Limb (tissue), 2 donors: ENCODE data around the gene LRRN2.
"Not testable (repeated sequence)": the region's sequence is repeated elsewhere in the genome, so short reads cannot be mapped to it uniquely, and the experiment has no call there.

Source experiments
- DNase-seq, 2 donors: peaks; one replicate each; pipeline ENCODE4 v3.0.0-alpha.2; 2016; ENCODE audit errors: extremely low spot score in 2 of 2

The LRRN2 gene

GRCh38 chr1:204633665-204634064 is 51.9 kb downstream of the LRRN2 start:
- no peak for DNase-seq

DNA sequence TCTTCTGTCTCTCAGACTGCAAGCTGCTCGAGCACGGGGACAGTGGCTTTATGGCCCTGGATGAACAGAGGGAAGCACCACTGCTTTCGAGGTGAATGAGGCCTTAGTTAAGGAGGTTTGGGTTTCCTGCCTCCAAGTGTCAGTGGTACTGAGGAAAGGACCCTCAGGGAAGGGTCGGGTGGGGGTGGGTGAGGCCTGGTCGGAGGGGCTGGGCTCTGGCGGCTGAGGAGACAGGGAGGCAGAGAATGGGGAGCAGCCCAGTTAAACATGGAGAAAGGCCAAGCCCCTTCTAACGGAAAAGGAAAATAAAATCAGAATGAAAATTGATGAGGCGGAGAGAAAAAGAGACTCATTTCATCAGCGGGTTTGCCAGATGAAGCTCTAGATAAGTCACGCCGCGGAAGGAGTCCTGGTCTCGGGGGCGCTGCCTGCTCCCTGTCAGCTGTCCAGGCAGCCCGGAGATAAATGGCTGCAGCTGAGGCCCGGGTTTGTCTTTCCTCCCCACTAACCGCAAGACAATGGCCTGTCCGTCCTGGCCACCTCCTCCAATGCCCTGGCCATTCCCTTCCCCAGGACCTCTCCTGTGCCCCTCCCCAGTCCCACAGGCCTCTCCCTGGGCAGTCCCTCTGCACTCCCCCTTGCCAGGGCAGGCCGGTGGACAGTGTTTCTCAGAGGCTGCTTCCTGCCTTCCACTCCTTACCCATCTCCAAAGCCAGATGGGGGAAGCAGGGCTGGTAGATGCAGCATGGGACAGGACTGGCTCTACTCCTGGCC is 55.2 kb downstream of the LRRN2 start:
- no peak for DNase-seq

- DNase-seq: not testable (repeated sequence)
These were observed 56.1 kb downstream of the LRRN2 start for GRCh38 chr1:204629459-204629858.

DNA sequence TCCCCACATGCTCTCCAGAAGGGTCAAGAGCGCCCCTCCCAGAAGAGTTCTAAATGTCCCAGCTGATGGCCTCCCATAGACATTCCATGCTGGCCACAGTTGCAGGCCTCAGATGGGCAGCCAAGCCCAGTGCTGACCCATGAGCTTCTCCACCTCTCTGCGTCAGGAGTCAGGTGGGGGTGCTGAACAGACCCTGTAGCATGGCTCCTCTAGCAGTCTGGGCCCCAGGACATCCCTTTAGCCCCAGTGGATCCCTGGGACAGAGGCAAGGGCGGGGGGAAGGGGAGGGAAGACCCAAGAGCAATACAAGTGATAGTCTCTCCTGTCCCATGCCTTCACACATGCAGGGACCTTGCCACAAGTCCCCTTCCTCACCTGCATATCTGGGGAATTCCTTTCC is 56.7 kb downstream of the LRRN2 start:
- no peak for DNase-seq

- DNase-seq: no peak
These were observed 58.1 kb downstream of the LRRN2 start for GRCh38 chr1:204627436-204627835.

GRCh38 chr1:204626381-204626780 is 59.2 kb downstream of the LRRN2 start:
- DNase-seq: no peak

DNA sequence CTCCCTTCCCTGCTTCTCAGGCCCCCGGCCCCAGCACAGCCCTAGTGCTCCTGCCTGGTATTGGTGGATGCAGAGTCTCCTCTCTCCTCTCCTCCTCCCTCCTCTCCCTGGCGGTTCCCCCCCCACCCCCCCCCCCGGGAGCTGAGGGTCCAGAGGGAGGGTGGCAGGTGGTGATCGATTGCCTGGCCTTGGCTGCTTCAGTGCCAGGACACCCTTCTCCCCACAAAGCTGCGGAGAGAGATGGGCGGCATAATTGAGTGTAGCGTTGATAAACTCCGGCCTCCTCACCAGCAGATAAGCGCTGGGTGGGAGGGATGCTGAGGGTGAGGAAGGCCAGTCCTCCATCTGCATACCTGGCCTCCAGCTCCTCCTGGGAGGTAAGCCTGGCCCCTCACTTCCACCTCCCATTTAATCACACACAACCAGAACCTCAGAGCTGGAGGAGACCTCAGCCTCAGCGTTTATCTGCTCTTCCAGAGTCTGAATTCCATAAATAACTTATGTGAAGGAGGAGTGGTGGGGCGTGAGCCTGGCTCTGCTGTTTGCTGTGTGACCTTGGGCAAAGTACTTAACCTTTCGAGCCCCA is 60.8 kb downstream of the LRRN2 start:
- DNase-seq: no peak

DNA sequence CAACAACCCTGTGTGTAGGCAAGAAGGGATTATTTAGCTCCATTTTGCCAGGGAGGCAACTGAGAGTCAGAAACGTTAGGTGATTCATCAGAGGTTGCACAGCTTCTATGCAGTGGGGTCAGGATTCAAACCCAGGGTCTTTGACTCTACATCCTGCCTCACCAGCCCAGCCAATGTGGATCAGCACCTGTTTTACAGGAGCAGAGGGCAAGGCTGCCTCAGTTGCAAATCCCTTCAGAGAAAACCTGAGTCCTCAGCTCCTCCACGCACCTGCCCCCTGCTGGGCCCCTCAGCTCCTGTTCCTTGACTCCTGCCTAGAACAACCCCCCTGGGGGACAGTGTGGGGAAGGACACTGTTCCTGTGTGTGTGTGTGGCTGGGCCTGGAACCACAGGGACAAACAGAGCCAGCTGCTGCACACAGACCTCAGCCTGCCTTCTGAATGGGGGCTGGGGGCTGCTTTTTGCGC is 61.6 kb downstream of the LRRN2 start:
- no peak for DNase-seq

DNA sequence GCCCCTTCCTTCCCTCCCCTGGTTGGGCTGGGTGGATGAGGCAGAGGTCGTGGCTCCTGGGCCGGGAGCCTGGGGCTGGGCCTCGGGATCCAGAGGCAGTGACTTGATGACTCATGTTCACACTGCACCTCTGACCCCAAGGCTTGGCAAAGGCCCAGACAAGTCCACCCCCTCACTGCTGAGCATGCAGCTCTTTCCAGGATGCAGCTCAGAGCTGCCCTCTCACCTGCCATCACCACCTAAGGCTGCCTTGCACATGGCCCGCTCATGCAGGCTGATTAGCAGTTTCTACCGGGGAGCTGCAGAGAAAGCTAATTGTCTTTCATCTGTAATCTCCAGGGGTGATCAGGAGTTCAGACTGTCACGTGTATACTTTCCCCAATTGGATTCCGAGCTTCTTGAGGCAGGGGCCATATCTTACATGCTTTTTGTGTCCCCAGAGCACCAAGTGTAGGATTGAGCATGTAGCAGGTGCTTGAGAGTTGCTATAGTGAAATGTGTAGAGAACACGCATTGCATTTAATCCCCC is 62.1 kb downstream of the LRRN2 start:
- DNase-seq: no peak

DNA sequence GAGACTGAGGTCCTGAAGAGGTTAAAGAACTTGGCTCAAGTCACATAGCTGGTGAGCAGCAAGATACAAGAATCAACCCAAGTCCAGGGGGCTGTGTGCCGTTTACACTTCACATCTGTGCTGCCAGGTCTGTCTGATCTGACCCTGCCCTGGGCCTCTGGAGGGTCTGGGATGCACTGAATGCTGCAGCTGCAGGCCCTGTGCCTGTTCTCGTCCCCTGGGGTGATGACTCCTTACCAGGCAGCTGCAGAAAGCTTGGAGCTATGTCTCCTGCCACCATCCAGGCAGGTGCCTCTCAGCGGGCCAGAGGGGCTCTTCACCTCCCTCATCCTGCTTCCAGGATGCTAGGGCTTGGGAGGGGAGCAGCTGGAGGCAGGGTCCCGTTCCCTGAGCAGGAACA is 63.5 kb downstream of the LRRN2 start:
- no peak for DNase-seq

GRCh38 chr1:204621396-204621795 is 64.1 kb downstream of the LRRN2 start:
- DNase-seq: no peak

- no peak for DNase-seq
These were observed 65.8 kb downstream of the LRRN2 start for GRCh38 chr1:204619721-204620120.

DNA sequence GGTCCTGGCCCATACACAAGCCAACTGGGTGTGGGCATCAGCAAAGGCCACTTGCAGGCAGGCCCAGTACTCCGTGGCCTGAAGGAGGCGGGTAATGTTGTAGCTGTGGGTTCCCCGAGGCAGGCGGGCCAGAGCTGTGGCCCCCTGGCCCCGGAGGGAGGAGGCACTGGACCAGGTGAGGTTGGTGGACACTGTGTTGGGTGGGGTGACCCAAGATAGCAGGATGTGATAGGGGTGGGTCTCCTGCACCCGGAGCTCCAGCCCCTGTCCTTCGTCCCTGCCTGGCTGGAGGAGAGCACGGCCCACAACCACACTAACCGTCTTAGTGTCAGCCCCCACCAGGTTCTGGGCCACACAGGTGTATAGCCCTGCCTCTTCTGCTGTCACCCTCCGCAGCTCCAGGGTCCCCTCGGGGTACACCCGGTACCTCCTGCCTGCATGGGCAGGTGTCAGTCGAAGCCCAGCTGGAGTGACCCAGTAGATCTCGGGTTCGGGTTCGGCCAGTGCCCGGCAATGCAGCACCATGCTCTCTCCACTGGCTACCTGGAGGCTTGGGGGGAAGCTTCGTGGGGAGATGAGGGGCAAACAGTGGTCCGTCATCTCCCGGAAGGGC is 67.3 kb downstream of the LRRN2 start:
- DNase-seq: no peak

DNA sequence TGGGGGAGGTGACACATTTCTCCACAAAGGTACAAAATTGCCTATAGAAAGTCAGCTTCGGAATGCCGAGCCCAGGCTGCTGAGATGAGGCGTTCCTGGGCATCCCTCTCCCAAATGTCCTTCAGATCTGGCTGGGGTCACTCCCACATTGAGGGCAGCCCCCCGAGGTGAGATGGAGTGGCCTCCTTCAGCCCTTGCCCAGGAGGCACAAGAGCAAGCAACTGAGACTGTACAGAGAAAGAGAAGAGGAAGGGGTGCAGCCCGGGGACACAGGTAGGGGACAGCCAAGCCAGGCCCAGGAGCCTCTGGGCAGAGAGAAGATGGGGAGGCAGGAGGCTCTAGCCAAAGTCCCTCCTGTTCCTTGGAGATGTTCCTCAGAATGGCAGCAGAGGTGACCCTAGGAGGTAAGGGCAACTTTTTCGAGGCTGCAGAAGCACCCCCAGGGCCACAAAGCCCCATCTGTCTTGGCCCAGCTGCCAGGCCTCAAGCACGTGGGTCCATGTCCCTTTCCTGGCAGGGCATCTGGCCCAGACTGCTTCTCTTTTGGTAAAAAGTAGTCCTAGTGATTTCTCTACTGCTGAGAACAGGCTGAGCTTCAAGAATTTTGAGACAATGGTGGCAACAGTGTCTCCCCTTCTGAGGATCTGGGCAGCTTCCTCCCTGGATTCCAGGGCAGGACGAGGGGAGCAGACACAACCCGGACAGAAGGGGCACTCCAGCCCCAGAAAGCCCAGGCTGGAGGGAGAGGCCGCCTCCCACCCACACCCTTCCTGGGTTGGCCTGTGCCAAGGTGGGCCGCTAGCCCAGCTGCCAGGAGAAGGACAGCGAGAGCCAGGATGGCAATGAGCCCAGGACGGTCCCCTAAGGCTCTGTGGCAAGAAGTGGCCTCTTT is 68.0 kb downstream of the LRRN2 start:
- DNase-seq: no peak

GRCh38 chr1:204616641-204617040 is 68.9 kb downstream of the LRRN2 start:
- no peak for DNase-seq

DNA sequence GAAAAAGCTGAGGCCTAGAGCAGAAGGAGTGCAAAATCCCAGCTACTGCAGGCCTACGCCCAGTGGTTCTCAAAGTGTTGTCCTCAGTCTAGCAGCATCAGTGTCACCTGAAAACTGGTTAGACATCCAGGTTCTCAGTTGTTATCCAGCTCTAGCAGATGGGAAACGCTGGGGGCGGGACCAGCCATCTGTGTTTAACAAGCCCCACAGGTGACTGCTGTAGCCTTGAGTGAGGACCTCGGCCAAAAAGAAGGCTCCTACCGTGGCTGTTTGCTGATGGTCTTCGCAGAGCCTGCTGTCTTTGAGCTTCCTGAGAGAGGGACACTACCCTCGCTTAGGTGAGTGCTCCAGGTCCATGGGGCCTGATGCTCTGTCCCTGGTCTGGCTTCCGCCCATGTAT is 69.7 kb downstream of the LRRN2 start:
- DNase-seq: no peak

- DNase-seq: no peak
These were observed 71.9 kb downstream of the LRRN2 start for GRCh38 chr1:204613636-204614035.

DNA sequence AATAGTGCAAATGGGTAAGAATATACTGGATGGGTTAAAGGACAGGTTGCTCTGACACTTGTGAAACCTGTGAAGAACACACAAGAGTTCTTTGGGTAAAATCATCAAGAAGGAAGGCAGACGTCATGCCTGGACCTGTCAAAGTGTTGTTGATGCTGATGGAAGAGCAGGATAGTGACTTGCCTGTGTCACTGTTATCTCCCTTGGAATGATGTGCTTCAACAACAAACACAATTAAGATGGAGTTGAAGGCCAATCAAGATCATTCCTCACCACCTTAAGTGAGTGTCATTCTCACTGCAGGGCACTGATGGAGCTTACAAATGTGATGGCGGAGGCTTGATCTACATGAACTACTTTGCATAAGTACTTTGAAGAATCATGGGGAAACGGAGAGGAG is 73.2 kb downstream of the LRRN2 start:
- DNase-seq: no peak

GRCh38 chr1:204611036-204611435 is 74.5 kb downstream of the LRRN2 start:
- no peak for DNase-seq

DNA sequence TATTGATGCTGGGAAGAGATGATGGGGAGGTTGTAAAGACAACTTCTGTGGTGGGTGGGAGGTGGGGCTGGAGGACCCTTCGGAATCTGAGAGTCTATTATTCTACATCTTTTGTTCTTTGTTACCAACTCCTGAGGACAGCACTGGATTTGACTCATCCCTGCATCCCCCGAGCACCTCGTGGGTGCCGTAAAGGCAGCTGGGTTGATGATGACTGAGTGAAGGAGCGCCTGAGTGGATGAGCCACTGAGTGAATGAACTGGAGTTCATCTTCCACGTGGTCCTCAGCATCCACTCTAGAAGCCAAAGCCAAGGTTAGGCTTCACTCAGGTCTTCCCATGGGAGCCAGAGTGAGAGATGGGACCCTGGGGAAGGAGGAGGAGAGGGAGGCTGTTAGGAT is 77.6 kb downstream of the LRRN2 start:
- no peak for DNase-seq

DNA sequence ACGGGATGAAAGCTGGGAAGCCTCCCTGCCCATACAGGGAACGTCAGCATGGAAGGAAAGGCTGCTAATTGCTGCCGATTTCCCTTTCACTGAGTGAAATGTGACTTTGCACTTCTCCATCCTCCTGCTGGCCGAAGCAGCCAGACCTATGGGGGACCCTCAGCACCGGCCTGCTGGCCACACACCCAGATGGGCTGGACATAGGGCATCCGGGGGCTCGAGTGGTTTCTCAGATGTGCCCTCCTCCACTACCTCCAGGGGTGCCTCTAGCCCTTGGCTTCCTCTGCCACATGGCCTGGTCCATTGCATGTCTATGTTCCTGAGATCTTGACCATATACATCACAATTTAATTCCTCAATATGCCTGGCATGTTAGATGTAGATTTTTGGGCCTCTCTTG is 79.7 kb downstream of the LRRN2 start:
- DNase-seq: no peak
